GM12892 (cell line): Measurements from ENCODE around the gene NLGN3.

Experiments
- POLR2A ChIP-seq: IDR thresholded peaks from 2 replicates; pipeline ENCODE4 v1.6.1; 2011; ENCODE audit warnings: low read depth, low read length, control low read depth
- POLR2AphosphoS5 ChIP-seq: IDR thresholded peaks from 2 replicates; pipeline ENCODE4 v1.6.1; 2011; ENCODE audit warnings: low read depth, low read length, control low read depth

- TF ChIP-seq POLR2AphosphoS5 = no peak
- no peak for TF ChIP-seq POLR2A
Observed at GRCh38 chrX:71169586-71169985, 24.9 kb downstream of the NLGN3 start.
